Caki2 (cell line): Measurements from ENCODE around the gene SSC4D. TPM values are rescaled to one million over a fixed set of nuclear protein-coding genes. Genes with fewer than 3 reads are reported as not detected.
"Not testable (repeated sequence)": the region's sequence is repeated elsewhere in the genome, so short reads cannot be mapped to it uniquely, and the experiment has no call there.

Source experiments
- DNase-seq: peaks from one replicate; pipeline ENCODE4 v3.0.0-alpha.2; 2015; ENCODE audit warnings: low read depth
- in situ Hi-C: cut with HindIII; loops from 2 replicates; pipeline ENCODE4 v1.10.0; 2016; ENCODE audit warnings: low sequenced_read_pairs, low pct_unique_long_range_greater_than_20kb, mixed read lengths
- total RNA-seq: library from RNA; depleted of rRNA; stranded (reverse); fragments of >200 nt; shearing (Covaris generic); gene quantifications from 2 replicates; pipeline ENCODE4 v1.2.3, GENCODE V29; 2014; ENCODE audit warnings: low replicate concordance

SSC4D gene
- total RNA-seq, 1 experiment from 2014 or later, result 1.1 TPM

DNA sequence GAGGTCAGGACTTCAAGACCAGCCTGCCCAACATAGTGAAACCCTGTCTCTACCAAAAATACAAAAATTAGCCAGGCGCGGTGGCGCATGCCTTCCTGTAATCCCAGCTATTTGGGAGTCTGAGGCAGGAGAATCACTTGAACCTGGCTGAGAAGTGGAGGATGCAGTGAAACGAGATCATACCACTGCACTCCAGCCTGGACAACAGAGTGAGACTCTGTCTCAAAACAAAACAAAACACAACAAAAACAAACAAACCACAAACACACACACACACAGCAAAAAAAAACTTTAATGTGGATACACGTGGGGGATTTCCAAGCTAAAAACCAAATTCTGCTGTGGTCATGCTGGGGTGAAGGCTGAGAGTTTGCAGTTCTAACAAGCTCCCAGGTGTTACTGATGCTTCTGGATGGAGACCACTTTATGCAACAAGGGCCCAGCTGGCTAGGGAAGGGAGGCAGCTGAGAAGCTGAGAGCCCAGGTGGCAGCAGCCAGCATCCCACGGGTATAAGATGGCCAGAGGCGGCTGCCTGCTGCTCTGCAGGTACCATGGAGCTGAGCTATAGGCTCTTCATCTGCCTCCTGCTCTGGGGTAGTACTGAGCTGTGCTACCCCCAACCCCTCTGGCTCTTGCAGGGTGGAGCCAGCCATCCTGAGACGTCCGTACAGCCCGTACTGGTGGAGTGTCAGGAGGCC is 15.1 kb upstream of the SSC4D start, which contains the start of gene ZP3:
Gene ZP3 (plus strand): TSS at position 538 of the 699 bp plus-strand sequence. CDS start 15 bp downstream, at position 553.
- peak; percentile 17 for DNase-seq
- in situ Hi-C loops, result no loop called here

DNA sequence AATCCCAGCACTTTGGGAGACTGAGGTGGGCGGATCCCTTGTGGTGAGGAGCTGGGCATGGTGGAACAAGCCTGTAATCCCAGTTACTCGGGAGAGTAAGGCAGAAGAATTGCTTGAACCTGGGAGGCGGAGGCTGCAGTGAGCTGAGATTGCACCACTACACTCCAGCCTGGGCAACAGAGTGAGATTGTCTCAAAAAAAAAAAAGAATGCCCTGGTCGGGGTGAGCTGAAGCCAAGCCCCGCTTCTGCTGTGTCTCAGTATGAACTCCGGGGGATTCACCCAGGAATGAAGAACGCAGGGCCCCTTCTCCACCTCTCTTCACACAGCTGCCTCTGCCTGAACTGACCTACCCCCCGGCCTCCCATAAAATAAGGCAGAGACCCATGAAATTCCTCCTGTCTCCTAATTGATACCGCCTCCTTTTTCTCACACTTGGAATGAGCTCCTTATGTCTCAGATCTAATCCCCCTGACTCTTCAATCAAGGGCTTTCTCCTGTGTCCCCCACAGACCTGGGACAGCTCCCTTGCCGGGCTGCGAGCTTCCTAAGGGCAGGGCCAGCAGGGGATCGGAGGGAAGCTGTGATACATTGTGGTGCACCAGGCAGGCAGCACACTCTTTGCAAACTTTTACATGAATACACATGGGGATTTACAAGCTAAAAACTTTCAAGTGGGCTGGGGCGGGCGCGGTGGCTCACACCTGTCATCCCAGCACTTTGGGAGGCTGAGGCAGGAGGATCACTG is 14.3 kb upstream of the SSC4D start:
- DNase-seq, result no peak

DNA sequence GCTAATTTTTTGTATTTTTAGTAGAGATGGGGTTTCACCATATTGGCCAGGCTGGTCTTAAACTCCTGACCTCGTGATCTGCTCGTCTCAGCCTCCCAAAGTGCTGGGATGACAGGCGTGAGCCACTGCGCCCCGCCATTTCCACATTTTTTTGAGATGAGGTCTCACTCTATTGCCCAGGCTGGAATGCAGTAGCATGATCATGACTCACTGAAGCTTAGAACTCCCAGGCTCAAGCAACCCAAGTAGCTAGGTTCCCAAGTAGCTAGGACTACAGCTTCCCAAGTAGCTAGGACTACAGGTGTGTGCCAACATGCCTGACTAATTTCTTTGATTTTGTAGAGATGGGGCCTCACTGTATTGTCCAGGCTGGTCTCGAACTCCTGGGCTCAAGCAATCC is 11.6 kb upstream of the SSC4D start:
- peak; percentile 90 for DNase-seq
- in situ Hi-C loops, result not testable (repeated sequence)

More for the DNA sequence above, 14.3 kb upstream of the SSC4D start:
- in situ Hi-C loops, result no loop called here

DNA sequence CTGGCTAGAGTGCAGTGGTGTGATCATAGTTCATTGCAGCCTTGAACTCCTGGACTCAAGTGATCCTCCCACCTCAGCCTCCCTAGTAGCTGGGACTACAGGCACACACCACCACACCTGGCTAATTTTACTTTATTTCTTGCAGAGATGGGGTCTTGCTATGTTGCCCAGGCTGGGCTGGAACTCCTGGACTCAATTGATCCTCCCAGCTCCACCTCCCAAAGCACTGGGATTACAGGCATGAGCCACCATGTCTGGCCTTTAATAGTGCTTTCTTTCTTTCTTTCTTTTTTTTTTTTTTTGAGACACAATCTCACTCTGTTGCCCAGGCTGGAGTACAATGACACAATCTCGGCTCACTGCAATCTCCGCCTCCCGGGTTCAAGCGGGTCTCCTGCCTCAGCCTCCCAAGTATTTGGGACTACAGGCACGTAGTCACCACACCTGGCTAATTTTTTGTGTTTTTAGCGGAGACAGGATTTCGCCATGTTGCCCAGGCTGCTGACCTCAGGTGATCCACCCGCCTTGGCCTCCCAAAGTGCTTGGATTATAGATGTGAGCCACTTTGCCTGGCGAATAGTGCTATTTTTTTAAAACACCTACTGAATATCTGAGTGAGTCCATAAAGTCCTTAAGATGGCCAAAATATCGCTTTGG is 8.3 kb upstream of the SSC4D start:
- DNase-seq, in situ Hi-C loops: not testable (repeated sequence)

DNA sequence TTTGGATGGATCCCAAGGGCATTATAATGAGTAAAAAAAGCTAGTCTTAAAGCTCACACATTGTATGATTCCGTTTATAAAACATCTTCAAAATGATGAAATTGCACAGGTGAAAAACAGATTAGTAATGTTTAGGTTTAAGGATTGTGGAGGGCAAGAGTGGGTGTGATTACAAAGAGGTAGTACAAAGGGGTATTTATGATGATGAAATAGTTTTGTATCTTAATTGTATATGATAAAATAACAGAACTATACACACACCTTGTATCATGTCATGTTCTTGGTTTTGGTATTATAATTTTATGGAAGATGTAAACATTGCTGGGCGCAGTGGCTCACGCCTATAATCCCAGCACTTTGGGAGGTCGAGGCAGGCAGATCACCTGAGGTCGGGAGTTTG is 2.8 kb upstream of the SSC4D start:
- no peak for DNase-seq
- in situ Hi-C loops, result no loop called here

DNA sequence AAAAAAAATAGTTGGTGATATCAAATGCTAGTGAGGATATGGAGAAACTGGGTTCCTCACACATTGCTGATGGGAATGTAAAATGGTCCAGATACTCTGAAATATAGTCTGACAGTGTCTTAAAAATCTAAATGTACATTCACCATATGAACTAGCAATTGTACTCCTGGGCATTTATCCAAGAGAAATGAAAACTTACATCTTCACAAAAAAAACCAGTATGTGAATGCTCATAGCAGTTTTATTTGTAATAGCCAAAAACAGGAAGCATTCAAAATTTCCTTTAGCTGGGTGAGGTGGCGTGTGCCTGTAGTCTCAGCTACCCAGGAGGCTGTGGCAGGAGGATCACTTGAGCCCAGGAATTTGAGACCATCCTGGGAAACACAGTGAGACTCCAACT is 2.1 kb upstream of the SSC4D start:
- in situ Hi-C loops, result no loop called here
- no peak for DNase-seq

DNA sequence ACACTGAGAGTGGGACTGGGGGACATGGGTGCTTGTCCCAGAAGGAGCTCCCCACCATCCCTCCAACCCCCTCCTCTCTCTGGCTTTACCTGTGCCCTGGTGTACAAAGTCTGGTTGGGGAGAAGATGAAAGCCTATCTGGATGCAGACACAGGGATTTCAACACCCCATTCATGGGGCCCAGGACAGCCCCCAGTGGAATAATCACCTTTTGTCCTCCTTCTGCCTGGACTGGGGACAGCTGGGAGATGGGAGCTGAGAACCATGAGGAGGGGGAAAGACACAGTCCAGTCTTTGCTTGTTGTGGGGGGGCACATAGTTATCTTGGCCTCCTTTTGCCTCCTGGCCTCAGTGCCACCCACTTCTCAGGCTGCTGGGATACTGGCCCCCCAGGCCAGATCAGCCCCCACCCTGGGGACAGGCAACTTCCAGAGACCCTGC is 1.4 kb downstream of the SSC4D start:
- DNase-seq, result no peak
- in situ Hi-C loops, result no loop called here

DNA sequence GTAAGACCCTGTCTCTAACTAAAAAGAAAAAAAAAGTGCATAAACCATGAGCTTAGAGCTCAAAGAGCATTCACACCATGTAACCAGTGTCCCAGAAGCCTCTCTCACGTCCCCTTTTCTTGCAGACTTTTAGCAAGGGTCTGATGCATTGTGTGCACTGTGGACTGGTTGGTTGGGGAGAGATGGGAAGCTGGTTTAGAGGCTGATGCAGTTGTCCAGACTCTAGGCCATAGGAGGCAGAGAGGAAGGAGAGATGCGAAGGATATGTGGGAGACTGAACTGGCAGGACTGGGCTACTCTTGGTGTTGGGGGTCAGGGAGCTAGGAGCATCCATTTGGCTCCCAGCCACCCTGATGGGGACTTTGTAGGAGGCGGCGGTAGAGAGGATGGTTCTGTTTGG is 1.8 kb downstream of the SSC4D start:
- no peak for DNase-seq
- in situ Hi-C loops, result no loop called here

DNA sequence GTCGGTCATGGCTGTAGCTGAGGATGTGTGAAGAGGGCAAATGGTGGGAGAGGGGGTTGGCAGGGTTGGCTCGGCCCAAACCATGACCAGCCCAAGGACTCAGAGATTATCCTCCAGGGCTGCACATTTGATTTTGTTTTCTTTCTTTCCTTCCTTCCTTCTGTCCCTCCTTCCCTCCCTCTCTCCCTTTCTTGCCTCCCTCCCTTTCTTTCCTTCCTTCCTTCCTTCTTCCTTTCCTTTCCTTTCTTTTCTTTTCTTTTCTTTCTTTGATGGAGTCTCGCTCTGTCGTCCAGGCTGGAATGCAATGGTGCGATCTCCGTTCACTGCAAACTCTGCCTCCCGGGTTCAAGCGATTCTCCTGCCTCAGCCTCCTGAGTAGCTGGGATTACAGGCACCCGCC is 3.8 kb downstream of the SSC4D start:
- in situ Hi-C loops, result no loop called here
- DNase-seq, result no peak

DNA sequence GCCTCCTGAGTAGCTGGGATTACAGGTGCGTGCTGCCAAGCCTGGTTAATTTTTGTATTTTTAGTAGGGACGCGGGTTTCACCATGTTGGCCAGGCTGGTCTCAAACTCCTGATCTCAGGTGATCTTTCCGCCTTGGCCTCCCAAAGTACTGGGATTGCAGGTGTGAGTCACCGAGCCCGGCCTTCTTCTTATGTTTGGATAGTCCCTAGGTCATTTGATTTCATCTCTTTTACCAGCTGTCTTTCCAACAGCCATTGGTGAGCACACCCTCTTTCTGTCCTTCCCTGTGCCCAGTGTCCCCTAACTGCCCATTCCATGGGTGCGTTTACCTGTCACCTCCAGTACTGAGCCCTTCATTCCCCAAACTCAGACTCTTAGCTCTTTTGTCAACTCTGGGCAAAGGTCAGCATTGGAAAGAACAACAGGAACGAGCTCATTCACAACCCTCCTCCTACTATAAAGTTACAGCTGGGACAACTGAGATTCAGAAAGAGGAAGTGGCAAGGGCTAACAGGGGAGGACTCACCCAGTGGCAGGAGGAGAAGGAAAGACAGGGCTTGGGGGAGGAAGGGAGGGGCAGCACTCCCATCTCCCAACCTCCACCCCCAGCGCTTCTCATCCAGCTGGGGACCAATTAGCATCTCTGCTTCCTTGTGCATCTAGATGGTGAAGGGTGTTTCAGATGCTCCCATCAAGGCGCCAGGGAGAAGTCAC is 5.6 kb downstream of the SSC4D start:
- peak; percentile 28 for DNase-seq
- in situ Hi-C loops, result no loop called here

DNA sequence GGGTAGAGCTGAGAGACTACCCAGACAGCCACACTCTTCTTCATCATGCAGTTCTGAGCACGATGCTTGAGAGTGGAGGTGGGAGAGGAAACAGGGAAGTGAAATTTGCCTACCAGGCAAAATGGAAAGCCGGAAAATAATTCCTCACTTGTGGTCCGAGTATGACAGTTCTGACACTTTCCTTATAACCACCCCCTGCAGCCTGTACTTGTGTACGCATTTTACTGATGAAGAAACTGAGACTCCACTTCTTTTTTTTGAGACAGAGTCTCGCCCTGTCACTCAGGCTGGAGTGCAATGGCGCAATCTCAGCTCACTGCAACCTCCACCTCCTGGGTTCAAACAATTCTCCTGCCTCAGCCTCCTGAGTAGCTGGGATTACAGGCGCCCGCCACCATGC is 6.4 kb downstream of the SSC4D start:
- in situ Hi-C loops, result not testable (repeated sequence)

DNA sequence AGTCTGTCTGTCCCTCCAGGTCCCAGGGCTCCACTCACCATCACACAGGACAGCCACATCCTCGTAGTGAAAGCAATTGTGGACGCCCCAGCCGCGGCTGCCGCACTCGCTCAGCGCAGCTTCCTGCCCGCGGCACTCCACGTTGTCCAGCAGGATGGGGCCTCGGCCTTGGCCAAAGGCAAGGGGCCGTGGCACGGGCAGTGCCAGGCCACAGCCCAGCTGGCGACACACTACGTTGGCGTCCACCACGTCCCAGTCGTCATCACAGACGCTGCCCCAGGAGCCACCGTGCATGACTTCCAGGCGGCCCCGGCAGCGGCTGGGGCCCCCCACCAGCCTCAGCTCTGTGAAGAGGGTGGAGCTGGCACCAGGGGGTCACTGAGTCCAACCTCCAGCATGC is 9.2 kb downstream of the SSC4D start:
- DNase-seq, result no peak
- in situ Hi-C loops, result no loop called here

More for the DNA sequence above, 6.4 kb downstream of the SSC4D start:
- DNase-seq, result not testable (repeated sequence)

DNA sequence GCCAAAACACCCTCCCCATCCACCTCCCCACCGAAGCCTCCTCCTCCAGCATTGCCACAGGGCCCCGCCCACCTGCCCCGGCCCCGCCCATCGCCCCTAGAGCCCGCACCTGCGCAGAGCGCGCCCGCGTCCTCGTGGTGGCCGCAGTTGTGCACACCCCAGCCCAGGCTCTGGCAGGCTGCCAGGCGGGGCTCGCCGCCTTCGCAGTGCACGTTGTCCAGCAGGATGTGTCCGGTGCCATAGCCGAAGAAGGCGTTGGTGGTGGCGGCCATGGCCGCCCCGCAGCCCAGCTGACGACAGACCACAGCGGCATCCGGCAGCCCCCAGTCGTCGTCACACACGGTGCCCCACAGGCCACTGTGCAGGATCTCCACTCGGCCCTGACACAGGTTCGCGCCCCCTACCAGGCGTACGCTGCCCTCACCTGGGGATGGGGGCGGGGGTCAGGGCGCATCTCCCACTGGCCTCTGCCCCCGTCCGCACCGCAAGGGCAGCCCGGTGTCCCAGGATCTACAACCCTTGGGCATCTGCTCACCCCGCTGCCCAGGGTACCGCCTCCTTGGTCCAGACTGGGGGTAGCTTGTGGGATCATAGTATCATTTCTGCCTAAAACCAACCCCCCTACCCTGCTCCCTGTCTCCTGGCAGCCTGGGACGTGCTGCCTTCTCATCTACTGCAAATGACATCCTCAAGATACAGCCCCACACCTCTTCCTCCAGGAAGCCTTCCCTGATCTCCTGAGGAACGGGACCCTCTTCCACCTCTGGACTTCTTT is 11.9 kb downstream of the SSC4D start:
- in situ Hi-C loops, result no loop called here
- DNase-seq, result peak; percentile 75

DNA sequence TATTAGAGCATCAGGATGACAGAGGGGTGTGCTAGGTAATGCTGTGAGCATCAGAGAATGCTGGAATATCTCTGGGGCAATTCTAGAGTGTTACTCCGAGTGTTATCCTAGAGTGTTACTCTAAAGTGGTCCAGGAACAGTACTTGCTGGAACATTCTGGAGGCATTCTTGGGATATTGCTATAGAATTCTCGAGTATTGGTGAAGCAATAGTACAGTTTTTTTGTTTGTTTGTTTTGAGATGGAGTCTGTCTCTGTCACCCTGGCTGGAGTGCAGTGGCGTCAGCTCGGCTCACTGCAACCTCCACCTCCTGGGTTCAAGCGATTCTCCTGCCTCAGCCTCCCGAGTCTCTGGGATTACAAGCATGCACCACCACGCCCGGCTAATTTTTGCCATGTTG is 12.6 kb downstream of the SSC4D start:
- in situ Hi-C loops, result no loop called here
- no peak for DNase-seq

DNA sequence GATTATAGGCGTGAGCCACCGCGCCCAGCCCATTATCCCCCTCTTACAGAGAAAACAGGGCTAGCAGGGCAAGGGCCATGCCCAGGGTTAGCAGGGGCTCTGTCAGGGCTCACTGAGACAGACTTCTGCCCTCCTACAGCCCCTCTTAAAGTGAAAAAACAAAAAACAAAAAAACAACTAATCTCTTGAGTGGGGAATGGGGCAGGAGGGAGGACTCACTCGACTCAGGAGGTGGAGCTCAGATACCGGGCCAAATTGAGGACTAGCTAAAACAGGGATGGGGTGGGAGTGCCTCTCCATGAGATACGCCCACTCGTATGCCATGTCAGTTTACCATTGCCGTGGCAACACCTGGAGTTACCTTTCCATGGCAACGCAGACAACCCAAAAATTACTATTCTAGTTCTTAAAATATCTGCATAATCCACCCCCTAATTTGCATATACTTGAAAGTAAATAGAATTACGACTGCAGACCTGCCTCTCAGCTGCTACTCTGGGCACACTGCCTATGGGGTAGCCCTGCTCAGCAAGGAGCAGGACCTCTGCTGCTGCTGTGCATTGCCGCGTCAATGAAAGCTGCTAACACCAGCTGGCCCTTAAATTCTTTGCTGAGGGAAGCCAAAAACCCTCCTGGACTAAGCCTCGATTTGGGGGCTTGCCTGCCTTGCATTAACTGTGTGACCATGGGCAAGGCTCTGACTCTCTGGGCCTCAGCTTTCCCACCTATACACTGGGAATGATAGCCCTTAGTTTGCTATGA is 13.4 kb downstream of the SSC4D start:
- in situ Hi-C loops, result no loop called here
- DNase-seq, result peak; percentile 33

DNA sequence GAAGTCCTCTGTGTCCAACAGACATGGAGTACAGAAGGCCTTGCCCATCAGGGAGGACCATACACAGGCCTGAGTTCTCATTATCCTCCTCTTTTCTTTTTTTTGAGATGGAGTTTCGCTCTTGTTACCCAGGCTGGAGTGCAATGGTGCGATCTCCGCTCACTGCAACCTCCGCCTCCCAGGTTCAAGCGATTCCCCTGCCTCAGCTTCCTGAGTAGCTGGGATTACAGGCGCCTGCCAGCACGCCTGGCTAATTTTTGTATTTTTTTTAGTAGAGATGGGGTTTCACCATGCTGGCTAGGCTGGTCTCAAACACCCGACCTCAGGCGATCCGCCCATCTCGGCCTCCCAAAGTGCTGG is 13.9 kb downstream of the SSC4D start:
- in situ Hi-C loops, result not testable (repeated sequence)

DNA sequence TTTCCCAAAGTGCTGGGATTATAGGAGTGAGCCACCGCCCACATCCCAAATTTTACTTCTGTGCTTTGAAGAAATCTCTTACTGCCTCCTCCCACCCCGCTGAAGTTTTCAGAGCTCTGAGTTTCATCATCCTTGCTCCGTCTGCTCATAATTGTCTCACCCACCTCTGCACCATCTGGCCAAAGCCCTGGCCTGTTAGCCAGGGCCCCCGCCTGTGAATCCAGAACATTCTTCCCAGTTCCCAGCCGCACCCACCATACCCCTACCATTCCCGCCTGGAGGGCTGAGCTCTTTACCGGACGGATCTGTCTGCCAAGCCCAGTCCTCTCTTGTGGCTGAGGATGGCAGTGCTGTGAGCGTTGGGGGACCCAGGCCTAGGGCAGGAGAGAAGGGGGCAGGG is 14.5 kb downstream of the SSC4D start:
- DNase-seq, result no peak
- in situ Hi-C loops, result no loop called here

More for the DNA sequence above, 13.9 kb downstream of the SSC4D start:
- DNase-seq, result not testable (repeated sequence)
